Adipose tissue (tissue), 3 donors: ENCODE results near the gene DNAJC21. TPM values are rescaled to one million over a fixed set of nuclear protein-coding genes. Genes with fewer than 3 reads are reported as not detected.
A peak's percentile ranks its signal among the peaks of the same experiment; 100 is the strongest.
"Not testable (repeated sequence)": the region's sequence is repeated elsewhere in the genome, so short reads cannot be mapped to it uniquely, and the experiment has no call there.

ENCODE experiments used
- H3K27ac ChIP-seq: one replicate; pipeline ENCODE4 v1.5.1; 2013; ENCODE audit warnings: low read depth, low read length
- WGBS, 3 donors: extraction: QIAGEN DNeasy Blood & Tissue Kit; methylation state at CpG; one replicate each; pipeline ENCODE4 v1.1.7; 2013; 5-methylcytosine and 5-hydroxymethylcytosine counted together
- polyA plus RNA-seq, 3 donors: library from polyadenylated mRNA; stranded (reverse); fragments of 200-250 nt; gene quantifications; one replicate each; pipeline ENCODE4 v1.2.3, GENCODE V29; 2013
- donor health status: healthy with polysubstance abuse.
- donor health status: Bipolar disorder and iron deficiency.
- donor health status: healthy.

The DNAJC21 gene
- polyA plus RNA-seq, 3 donors = 21.5 to 22.5 (median 22.1) TPM

DNA sequence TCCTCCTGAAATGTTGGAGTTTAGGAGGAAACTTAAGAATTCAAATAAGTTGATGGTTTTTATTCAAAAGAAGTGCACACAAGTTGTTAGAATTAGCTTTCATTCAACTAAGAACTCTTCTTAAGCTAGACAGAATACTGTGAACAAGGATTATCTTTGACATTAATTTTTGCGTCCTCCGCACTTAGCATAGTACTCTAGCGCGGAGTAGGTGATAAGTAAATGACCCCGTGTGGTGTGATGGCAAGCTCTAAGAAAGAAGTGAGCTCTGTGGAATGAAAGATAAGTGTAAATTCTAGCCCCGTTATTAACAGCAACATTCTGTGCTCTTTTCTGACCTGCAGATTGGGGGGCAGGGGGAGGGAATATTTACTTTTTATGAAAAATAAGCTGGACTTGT lies 12.8 kb upstream of the DNAJC21 start:
- WGBS, 3 donors = 11 to 30% (median 28%) methylated on average over 6 of the region's 6 CpGs
- H3K27ac ChIP-seq = no peak overlapping the region

- 82 to 89% (median 86%) methylated on average over 4 of the region's 4 CpGs for WGBS, 3 donors
- H3K27ac ChIP-seq = no peak overlapping the region
Measured at GRCh38 chr5:34918025-34918424, 11.3 kb upstream of the DNAJC21 start.

- WGBS, 3 donors = 81 to 90% (median 90%) methylated on average over 4 of the region's 4 CpGs
- H3K27ac ChIP-seq = no peak overlapping the region
Measured at GRCh38 chr5:34919077-34919476, 10.3 kb upstream of the DNAJC21 start.

DNA sequence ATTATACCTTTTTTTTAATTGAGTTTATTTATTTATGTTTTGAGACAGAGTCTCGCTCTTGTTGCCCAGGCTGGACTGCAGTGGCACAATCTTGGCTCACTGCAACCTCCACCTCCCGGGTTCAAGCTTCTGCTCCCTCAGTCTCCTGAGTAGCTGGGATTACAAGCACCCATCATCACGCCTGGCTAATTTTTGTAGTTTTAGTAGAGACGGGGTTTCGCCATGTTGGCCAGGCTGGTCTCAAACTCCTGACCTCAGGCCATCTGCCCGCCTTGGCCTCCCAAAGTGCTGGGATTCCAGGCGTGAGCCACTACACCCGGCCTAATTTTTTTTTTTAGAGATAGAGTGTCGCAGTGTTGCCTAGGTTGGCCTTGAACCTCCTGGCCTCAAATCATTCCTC lies 6.1 kb upstream of the DNAJC21 start:
- 81 to 96% (median 95%) methylated on average over 9 of the region's 9 CpGs for WGBS, 3 donors
- not testable (repeated sequence) for H3K27ac ChIP-seq

- 43 to 53% (median 50%) methylated on average over 3 of the region's 3 CpGs for WGBS, 3 donors
- no peak overlapping the region for H3K27ac ChIP-seq
Measured at GRCh38 chr5:34923694-34924461, 5.5 kb upstream of the DNAJC21 start.

DNA sequence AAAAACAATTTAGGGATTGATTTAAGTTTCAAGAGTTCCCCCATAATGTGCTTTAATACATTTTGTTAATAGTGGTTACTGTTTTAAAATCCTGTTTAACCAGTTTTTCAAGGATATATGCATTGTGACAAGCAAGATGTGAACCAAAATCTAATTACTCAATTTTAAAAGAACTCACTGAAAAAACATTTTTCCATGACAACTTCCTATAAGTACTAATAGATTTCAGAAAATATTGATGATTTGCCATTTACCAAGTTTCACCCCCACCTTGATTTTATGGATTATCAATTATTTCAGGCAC lies 4.9 kb upstream of the DNAJC21 start:
- H3K27ac ChIP-seq = no peak overlapping the region

GRCh38 chr5:34926318-34926888 lies 3.0 kb upstream of the DNAJC21 start:
- H3K27ac ChIP-seq = no peak overlapping the region
- WGBS, 3 donors = 92 to 93% (median 93%) methylated on average over 3 of the region's 3 CpGs

- no peak overlapping the region for H3K27ac ChIP-seq
- 96 to 97% (median 96%) methylated on average over 5 of the region's 5 CpGs for WGBS, 3 donors
Measured at GRCh38 chr5:34927785-34928184, 1.6 kb upstream of the DNAJC21 start.

DNA sequence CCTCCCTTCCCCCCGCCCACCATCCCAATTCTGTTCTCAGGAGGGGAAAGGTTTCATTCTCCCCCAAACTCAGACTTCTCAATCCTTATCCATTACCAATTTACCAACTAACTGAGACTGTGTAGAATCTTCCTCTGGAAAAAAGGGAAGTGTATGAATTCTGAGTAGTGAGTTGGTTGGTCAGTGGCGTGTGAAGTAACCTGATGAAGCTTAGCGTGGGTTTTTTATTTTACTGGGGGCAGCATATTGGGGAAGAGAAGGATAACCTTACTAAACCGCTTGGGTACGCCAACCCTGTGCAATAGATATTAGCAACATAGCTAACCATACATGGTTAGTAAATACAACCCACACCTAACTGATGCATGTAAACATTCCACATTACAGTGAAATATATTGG lies 1.1 kb upstream of the DNAJC21 start:
- H3K27ac ChIP-seq = no peak overlapping the region
- WGBS, 3 donors = 74 to 90% (median 77%) methylated on average over 5 of the region's 5 CpGs

DNA sequence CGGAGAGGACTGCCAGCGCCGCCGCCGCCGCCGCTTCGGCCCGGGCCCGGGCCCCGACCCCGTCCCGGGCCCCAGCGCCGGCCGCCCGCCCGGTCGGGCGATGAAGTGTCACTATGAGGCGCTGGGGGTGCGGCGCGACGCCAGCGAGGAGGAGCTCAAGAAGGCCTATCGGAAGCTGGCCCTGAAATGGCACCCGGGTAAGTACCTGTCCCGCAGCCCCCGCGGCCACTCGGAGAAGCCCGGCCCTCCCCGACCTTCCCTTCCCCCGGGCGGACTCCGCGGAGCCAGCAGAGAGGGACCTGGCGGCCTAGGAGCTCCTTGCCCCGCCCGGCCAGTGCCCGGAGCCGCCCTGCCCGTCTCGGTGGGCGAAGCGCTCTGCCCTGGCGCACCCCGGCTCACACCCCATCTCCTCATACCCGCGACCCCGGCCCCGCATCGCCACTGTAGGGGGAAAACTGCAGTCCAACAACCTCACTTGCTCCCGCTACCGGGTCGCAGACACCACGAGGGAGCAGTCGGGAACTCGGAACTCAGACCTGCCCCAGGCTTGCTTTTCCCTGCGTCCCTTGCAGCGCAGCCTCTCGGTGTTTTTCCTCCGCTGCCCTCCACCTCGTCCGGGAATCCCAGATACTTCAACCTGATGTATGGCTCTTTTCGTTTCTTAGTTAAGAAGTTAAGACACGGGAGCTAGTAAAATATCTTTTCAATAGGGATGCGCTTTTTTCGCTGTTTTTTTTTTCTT lies 532 bp downstream of the DNAJC21 start:
- 0 to 1% (median 0%) methylated on average over 49 to 70 of the region's 70 CpGs for WGBS, 3 donors
- H3K27ac ChIP-seq = peak overlapping the region; percentile 78

GRCh38 chr5:34930462-34930844 lies 1.1 kb downstream of the DNAJC21 start:
- no peak overlapping the region for H3K27ac ChIP-seq
- 0 to 1% (median 1%) methylated on average over 3 of the region's 3 CpGs for whole genome bisulfite sequencing, 3 donors

DNA sequence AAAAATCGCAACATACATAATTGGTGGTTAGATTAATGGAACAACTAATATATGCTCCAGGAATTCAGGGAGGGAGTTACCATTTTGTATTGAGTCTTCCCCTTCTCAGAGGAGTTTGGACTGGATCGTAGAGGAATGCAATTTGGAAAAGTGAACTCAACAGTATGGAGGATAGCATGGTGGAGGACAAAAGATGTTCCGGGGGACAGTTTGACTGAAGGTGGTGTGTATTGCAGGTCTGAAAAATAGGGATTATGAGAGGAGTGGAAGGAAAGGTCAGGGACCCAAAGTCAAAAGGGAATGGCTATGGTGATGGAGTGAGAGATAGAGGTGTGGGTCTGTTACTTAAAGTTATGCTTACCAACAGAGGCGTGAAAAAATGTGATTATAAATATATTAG lies 1.5 kb downstream of the DNAJC21 start:
- 62 to 89% (median 78%) methylated on average over 4 of the region's 4 CpGs for WGBS, 3 donors
- H3K27ac ChIP-seq = no peak overlapping the region

- H3K27ac ChIP-seq = no peak overlapping the region
- 90 to 96% (median 90%) methylated on average over 2 of the region's 2 CpGs for WGBS, 3 donors
Measured at GRCh38 chr5:34932947-34933346, 3.6 kb downstream of the DNAJC21 start.

- 80 to 92% (median 91%) methylated on average over 3 of the region's 3 CpGs for WGBS, 3 donors
- no peak overlapping the region for H3K27ac ChIP-seq
Measured at GRCh38 chr5:34941936-34942335, 12.6 kb downstream of the DNAJC21 start.

DNA sequence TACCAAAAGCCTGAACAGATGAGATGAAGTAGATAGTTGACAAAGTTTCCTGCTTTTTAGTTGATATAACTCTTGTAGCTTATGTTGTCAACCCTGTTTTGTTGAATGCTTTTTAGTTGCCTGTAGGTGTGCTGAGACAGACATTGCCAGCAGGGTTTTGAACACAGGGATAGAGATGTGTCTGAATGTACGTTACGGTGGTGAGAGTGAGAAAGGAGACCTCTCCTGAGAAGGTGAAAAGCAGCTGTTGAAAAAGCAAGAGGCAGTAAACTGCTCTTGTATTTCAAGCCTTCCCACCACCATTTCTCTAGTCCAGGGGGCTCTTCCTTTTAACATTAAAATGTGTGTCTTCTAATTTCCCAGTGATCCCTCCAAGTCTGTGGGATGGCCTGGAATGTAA lies 14.7 kb downstream of the DNAJC21 start:
- 95 to 99% (median 98%) methylated on average over 2 of the region's 2 CpGs for WGBS, 3 donors
- H3K27ac ChIP-seq = no peak overlapping the region

- WGBS, 3 donors = 84 to 93% (median 91%) methylated on average over 11 of the region's 11 CpGs
- H3K27ac ChIP-seq = no peak overlapping the region
Measured at GRCh38 chr5:34944460-34945047, 15.2 kb downstream of the DNAJC21 start.

- no peak overlapping the region for H3K27ac ChIP-seq
- WGBS, 3 donors = 95 to 100% (median 98%) methylated on average over 1 of the region's 1 CpG
Measured at GRCh38 chr5:34957321-34957720, 28.0 kb downstream of the DNAJC21 start.

- H3K27ac ChIP-seq = no peak overlapping the region
- WGBS, 3 donors = 54 to 58% (median 56%) methylated on average over 5 of the region's 5 CpGs
Measured at GRCh38 chr5:34957857-34958690, 28.7 kb downstream of the DNAJC21 start.

- WGBS, 3 donors = 93 to 98% (median 95%) methylated on average over 1 of the region's 1 CpG
- H3K27ac ChIP-seq = no peak overlapping the region
Measured at GRCh38 chr5:34959323-34959722, 30.0 kb downstream of the DNAJC21 start.
